ENCODE measurements around the gene OR4C16. TPM values are rescaled to one million over a fixed set of nuclear protein-coding genes. Genes with fewer than 3 reads are reported as not detected.

The OR4C16 gene
- total RNA-seq, 1 experiment from 2014 or later, result not detected

GRCh38 chr11:55572548-55572947 lies 620 bp downstream of the OR4C16 start:
- Histone ChIP-seq H4K5ac (ENCODE audit: insufficient read length, low read depth, low read length) (no peak overlapping the region), H3K27me3 (ENCODE audit: insufficient read depth, low read length) (no peaks in the 10 kb centered on the region), H2BK5ac (ENCODE audit: insufficient read length, low read length) (no peak overlapping the region), H4K8ac (replicated peaks; ENCODE audit: insufficient read length, low read depth, low read length) (no peak overlapping the region), H3K9me3 (ENCODE audit: control insufficient read depth, low read depth, low read length) (peaks cover 74% of the 10 kb centered on the region), H3K27ac (ENCODE audit: insufficient read length, low read depth, low read length) (no peak overlapping the region), H3K23ac (ENCODE audit: insufficient read length, low read depth, low read length) (no peak overlapping the region), H3K9ac (ENCODE audit: extremely low read depth, insufficient read length, low read length) (no peak overlapping the region), H3K79me2 (ENCODE audit: insufficient read depth, low read length) (no peaks in the 10 kb centered on the region), H3K4me2 (ENCODE audit: insufficient read depth, insufficient read length, low read length) (no peak overlapping the region), H2BK12ac (ENCODE audit: insufficient read length, low read depth, low read length) (no peak overlapping the region), H3K23me2 (ENCODE audit: insufficient read length, low read depth, low read length, poor library complexity, severe bottlenecking) (no peaks in the 10 kb centered on the region), H4K91ac (ENCODE audit: insufficient read length, low read depth, low read length) (no peak overlapping the region), H2BK20ac (ENCODE audit: low read depth, low read length, poor library complexity, severe bottlenecking) (no peak overlapping the region), H3K14ac (ENCODE audit: insufficient read depth, low read length) (no peak overlapping the region), H2AFZ (ENCODE audit: low read length) (no peak overlapping the region), H2BK15ac (ENCODE audit: low read depth, low read length) (no peak overlapping the region), H3K79me1 (ENCODE audit: insufficient read depth, low read depth, low read length, poor library complexity, severe bottlenecking) (no peaks in the 10 kb centered on the region), H3K4ac (ENCODE audit: low read depth, low read length) (no peak overlapping the region), H4K20me1 (ENCODE audit: control insufficient read depth, insufficient read depth, insufficient read length) (no peaks in the 10 kb centered on the region), H2AK5ac (ENCODE audit: insufficient read length, low read length) (no peak overlapping the region), H3K56ac (ENCODE audit: insufficient read length, low read depth, low read length) (no peak overlapping the region), H2BK120ac (ENCODE audit: low read depth, low read length, poor library complexity, severe bottlenecking) (no peak overlapping the region), H3K4me1 (ENCODE audit: insufficient read depth, low read length) (no peaks in the 10 kb centered on the region), H3K18ac (ENCODE audit: insufficient read length, low read depth, low read length) (no peak overlapping the region), H3T11ph (ENCODE audit: low read length) (no peak overlapping the region)
- DNase-seq, result no peak
- no peak for TF ChIP-seq CTCF (conservative IDR thresholded peaks at IDR 0.05)
- Mint-ChIP-seq H3K36me3 (ENCODE audit: insufficient read depth in 1 of 3, low read depth in 3 of 3) (peaks cover 4 to 25% (median 11%) of the 10 kb centered on the region in 3 experiments; a peak in 5 of 7 replicates), H3K4me1 (no peaks in the 10 kb centered on the region), H3K4me3 (no peak overlapping the region), H3K27me3 (ENCODE audit: low read depth) (0 out of 2 replicates have a peak, but pooled peaks cover 2% of the 10 kb centered on the region), H3K27ac (no peak overlapping the region), H3K9me3 (peaks cover 82 to 86% of the 10 kb centered on the region in 2 experiments)
- no CpG with 5 or more reads among the region's 1 CpG for WGBS (ENCODE audit: extremely low coverage, insufficient read length, low lambda C conversion rate)

Measured in H9 (cell line).